ENCODE results near the gene PHF19.

DNA sequence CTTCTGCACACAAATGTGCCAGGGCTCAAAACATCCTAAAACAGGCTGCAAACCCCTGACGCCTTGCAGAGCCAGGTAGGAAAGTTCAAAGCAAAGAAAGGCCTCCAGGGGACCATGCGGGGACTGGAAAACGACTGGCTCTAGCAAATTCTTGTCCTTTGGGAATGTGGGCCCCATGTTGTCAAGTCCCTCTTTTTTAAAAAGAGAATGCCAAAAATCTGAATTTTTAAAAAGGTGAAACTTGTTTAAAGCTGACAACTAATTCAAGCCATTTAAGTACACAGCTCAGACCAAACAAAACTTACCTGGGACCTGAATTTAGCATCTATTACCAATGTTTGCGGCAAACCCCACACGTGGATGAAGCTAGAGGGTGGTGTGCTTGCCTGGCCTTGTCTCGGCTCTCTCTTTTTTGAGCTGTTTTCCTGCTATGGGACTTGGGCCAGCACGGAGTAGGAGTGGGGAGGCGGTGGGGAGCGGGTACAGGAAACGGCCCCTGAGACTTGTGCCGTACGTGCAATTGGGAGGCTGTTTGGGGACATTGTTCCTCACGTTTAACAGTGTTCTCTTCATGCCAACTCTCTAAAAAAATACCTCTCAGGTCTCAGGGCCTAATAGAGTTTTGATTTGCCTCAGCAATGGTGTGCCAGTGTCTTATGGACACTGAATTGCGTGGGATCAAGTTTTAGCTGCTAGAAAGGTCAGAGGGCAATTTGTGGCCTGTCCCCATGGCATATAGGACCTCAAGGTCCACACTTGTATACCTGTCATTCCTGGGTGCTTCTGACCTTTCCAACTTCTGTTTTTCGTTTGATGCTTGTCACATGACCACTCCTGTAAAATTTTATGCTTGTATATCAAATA lies 15.1 kb upstream of the PHF19 start:
- TF ChIP-seq, protein P1, sequence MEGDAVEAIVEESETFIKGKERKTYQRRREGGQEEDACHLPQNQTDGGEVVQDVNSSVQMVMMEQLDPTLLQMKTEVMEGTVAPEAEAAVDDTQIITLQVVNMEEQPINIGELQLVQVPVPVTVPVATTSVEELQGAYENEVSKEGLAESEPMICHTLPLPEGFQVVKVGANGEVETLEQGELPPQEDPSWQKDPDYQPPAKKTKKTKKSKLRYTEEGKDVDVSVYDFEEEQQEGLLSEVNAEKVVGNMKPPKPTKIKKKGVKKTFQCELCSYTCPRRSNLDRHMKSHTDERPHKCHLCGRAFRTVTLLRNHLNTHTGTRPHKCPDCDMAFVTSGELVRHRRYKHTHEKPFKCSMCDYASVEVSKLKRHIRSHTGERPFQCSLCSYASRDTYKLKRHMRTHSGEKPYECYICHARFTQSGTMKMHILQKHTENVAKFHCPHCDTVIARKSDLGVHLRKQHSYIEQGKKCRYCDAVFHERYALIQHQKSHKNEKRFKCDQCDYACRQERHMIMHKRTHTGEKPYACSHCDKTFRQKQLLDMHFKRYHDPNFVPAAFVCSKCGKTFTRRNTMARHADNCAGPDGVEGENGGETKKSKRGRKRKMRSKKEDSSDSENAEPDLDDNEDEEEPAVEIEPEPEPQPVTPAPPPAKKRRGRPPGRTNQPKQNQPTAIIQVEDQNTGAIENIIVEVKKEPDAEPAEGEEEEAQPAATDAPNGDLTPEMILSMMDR (IDR thresholded peaks at IDR 0.05) = no peak
- no peak for TF ChIP-seq POLR2A (IDR thresholded peaks at IDR 0.05)

Measured in right lobe of liver (tissue), 4 donors.